SW 1271 (cell line): ENCODE data around the gene PCSK6.
"Not testable (repeated sequence)": the region's sequence is repeated elsewhere in the genome, so short reads cannot be mapped to it uniquely, and the experiment has no call there.

Experiments used
- DNase-seq, 2 experiments: peaks; one replicate each; lab custom pipeline; 2025; lab: John Stamatoyannopoulos, UW

The PCSK6 gene

DNA sequence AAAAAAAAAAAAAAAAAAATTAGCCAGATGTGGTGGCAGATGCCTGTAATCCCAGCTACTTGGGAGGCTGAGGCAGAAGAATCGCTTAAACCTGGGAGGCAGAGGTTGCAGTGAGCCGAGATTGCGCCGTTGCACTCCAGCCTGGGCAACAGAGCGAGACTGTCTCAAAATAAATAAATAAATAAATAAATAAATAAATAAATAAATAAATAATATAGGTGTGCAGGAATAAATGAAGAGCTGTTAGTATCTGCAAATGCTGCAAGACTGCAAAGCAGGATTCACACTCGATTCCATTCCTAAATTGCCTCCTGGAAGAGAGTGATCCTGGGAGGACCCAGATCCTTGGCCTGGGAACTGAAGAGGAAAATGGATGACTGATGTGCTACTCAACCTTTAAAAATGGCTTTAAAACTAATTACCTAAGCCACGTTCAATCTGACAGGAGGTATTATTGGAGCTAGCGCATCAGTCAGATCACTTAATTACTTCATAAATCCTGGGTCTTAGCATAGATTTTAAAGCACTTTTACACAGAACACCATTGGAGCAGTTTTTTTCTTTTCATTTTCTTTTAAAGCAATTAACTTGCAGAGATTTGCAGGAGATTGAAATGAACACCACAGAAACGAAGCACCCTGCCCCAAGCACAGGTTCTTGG is 132.9 kb downstream of the PCSK6 start:
- not testable (repeated sequence) for DNase-seq

DNA sequence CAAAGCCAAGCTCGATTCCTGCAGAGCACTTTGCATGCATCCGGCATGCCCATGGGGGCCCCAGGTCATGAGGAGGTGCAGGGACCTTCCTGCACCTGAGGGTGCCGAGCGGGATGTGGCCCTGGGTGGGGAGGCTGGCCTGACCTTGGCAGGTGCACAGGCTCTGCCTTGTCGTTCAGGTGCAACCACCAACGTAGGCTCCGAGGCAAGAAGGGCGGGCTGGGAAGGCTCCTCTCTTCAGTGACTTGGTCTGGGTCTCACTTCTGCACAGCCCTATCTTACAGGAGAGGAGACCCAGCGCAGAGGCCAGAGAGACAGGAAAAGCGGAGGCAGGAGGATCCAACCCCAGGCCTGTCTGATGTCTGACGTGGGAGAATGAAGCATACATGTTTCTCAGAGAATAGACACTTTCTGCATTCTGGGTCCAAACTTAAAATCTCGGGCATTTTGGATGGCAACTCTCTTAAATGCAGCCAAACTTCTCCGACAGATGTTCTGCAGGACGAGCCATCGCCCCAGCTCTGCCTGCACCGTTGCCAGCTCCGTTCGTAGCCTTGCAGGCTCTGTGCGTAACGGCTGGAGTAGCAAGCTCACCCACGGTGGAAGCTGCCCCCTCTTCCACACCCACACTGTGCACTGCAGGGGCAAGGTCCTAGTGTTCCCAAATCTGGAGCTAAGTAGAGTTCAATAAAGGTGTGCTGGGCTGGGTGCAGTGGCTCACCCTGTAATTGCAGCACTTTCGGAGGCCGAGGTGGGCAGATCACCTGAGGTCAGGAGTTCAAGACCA is 133.6 kb downstream of the PCSK6 start:
- DNase-seq = no peak

DNA sequence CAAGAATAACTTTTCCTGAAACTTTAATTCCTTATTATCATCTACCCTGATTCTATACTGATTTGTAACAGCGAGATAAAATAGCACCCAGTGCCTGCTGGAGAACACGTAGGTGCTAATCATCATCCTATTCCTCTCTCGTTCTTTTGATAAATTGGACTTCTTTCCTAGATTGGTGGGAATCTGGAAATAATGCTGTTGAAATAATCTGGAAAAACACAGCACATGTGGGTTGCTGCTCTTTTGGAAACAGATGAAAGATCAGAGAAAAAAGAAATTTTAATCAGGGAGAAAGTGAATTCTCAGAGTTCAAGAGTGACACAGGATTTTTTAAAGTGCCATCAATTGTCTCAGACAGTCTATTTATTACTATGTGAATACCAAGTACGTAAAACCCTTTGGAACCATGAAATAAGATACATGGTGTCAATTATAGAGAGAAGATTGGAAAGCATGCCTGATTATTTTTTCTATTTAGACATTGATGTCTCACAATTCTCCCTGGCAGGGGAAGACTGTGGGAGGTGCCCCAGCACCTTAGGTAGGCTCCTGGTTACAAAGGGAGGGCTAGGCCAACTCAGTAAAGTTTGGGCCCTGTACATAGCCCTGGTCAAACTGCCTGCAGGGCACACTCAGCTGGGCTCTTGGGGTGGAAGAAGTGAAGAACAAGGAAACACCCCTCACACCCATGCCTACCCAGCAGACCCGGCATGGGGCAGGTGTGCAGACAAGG is 134.4 kb downstream of the PCSK6 start:
- no peak for DNase-seq

DNA sequence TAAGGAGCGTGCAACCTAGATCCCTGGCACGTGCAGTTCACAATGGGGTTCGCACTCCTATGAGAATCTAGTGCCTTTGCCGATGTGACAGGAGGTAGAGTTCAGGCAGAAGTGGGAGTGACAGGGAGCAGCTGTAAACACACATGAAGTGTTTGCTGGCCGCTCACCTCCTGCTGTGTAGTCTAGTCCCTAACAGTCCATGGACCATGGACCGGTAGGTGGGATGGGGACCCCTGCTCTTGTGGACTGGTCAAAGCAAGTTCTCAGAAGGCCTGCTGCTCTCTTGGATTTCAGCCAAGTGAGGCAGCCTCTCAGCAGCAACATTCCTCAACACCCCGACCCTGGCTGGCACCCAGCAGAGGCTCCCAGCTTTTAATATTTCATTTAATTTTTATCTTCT is 136.3 kb downstream of the PCSK6 start:
- no peak for DNase-seq

DNA sequence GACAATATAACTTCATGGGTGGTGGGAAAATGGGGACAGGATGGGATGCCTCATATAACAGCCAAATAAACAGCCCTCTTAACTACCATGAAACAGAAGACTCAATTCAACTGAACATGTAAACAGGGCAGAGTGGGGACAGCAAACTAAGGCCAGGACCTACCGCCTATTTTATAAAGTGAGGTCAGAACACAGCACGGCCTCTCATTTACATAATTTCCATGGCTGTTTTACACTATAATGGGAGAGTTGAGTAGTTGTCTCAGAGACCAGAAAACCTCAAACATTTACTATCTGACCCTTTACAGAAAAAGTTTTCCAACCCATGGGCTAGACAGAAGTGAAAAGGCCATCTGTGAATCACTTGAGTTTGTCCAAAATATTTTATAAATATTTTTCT is 137.8 kb downstream of the PCSK6 start:
- DNase-seq = no peak

DNA sequence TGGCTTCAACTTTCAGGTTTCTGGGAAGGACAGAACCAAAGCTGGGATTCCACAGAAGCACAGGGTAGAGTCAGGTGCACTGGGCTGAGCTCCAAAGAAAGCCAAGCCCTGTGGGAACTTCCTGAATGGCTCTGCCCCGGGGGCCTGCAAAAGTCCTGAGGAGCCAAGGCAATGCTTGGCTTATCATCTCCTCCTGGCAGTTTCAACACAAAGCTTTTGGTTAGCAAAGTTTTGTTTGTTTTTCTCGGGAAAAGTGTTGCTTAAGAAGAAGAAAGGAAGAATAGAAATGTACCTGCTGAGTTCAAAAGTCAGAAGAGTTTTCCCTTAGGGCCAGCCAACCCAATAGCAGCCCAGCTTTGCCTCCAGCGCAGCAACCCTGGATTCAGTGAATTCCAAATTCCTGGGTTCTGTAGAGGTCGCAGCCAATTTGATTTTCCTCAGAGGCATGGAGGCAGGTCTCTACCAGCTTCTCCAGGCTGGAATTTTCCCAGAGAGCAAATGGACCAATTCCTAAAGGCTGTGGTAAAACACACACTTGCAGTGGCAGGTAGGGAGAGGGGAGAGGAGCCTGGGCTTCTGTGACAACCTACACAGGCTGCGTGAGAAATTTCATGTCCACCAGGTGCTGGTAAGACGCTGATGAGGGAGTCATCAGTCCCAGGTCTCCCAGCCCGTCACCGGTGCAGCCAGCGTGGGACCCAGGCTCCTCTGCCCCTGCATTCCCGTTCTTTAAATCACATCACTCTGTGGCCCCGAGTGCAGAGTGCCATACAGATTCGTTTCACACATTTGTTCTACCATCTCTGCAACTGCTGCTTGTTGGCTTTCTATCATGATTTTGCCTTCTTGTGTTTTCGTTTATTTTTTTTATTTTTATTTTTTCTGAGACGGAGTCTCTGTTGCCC is 140.2 kb downstream of the PCSK6 start:
- DNase-seq = no peak

DNA sequence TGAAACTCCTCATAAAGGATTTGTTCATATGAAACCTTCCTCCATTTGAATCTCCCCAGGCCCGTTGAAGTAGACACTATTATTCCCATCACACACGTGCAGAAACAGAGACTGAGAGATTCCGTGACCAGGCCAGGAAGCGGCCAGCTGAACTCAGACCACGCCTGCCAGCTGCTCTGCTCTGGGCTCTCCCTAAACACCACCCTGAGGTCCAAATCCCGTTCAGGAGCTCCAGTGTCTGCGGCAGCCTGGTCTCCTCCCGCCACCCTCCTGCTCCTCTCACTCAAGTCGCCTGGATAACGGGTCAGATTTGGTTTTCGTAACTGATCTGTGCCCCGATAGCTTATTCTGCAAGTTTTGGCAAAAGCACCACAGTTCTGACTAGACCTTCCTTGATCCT is 140.9 kb downstream of the PCSK6 start:
- DNase-seq = no peak

DNA sequence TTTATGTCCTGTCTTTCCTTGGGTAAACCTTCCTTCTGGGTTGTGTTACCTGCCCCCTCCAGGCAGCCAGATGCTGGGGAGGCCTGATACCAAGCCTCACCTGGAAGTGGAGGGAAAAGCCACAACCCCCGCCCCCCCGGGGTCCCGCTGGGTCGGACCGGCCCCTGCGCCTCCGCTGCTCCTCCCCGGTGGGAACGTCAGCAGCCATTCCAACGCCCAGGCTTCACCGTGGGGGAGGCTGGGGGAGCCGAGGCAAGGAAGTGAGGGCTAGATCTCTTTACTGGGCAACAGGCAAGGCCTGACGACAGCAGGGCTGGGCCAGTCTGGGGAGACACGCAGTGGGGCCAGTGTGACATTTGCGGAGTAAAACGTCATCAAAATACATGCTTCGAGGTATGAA is 141.5 kb downstream of the PCSK6 start:
- no peak for DNase-seq

DNA sequence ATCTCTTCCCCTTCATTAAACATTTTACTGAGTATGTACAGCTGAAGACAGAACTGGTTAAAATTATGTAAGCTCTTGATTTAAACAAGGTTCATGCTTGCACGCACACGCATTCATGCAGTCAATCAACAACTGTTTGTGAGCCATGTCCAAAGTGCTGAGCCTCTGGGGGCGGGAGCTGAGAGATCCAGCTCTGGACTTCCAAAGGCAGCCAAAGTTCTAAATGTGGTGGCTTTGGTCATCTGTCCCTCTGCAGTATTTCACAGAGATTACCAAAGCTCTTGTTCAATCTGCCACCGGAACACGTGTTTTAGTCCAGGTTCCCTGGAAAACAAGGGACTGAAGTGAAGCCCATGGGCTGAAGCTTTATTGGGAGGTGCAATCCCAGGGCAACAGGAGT is 142.1 kb downstream of the PCSK6 start:
- DNase-seq = no peak

DNA sequence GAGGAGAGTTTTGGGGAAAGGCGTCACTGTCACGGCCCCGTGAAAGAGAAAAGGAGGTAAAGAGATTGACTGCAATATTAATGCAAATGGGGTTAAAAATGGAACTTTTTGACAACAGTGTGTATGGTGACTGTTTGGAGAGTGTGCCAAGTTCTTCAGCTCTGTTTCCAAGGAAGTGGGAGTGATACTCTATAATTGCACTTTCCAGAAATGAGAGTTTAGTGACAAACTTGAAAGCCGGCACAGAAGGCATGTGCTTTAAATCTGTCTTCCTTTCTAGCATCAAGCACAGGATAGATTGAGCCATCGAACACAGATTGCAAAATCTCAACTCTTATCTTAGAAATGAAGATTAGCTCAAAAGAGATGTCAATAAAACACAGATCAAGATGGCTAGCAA is 142.6 kb downstream of the PCSK6 start:
- no peak for DNase-seq

DNA sequence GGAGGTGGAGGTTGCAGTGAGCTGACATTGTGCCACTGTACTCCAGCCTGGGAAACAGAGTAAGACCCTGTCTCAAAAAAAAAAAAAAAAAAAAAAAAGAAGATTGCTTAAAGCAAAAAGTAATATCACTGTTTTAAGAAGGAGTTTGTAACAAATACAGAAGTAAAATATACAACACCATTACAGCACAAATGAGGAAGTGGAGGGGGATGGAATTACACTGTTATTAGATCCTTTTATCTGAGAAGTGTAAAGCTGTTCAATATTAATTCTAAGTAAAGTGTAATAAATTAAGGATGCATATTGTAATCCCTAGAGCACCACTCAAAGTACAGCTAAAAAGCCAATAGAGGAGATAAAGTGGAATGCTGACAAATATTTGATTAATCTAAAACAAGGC is 147.5 kb downstream of the PCSK6 start:
- no peak for DNase-seq

DNA sequence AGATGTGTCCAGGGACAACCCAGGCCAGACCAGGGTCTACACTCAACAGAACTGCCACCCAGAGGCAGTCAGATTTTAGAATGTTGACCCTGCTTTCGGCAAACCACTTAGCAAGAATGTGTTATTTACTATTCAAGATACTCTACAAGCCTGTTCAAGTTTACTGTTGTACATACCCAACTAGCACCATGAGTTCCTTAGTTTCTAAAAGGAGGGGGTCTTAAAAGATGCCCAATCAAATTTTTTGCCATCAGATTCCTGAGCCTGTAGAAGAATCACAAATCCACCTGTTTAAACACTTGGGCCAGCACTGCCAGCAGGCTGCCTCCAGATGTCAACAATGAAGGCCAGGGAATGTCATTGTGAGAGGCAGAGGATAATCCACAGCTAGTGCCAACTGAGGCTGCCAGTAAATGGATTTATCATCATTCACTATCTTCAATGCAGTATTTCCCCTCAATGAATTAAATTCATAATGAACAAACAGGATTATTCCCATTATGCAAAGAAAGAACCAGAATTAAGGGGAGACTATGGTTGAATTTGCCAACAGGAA is 150.9 kb downstream of the PCSK6 start:
- DNase-seq = no peak

DNA sequence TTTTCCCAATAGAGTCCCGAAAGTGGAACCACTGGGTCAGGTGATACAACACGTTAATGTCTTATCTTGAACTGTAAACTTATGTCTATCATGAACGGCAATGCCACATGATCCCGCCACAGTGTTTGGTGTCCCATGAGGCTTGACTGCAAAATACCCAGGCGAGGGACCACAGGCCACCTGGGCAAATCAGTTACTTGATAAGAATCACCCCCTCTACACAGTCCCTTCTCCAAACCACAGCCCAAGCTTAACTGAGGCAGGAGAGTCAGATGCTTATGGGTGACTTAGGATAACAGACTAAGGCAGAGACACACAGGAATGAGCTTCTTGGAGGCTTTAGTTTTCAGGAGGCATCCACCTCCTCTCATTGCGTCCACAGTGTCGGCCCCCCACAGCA is 151.5 kb downstream of the PCSK6 start:
- no peak for DNase-seq

DNA sequence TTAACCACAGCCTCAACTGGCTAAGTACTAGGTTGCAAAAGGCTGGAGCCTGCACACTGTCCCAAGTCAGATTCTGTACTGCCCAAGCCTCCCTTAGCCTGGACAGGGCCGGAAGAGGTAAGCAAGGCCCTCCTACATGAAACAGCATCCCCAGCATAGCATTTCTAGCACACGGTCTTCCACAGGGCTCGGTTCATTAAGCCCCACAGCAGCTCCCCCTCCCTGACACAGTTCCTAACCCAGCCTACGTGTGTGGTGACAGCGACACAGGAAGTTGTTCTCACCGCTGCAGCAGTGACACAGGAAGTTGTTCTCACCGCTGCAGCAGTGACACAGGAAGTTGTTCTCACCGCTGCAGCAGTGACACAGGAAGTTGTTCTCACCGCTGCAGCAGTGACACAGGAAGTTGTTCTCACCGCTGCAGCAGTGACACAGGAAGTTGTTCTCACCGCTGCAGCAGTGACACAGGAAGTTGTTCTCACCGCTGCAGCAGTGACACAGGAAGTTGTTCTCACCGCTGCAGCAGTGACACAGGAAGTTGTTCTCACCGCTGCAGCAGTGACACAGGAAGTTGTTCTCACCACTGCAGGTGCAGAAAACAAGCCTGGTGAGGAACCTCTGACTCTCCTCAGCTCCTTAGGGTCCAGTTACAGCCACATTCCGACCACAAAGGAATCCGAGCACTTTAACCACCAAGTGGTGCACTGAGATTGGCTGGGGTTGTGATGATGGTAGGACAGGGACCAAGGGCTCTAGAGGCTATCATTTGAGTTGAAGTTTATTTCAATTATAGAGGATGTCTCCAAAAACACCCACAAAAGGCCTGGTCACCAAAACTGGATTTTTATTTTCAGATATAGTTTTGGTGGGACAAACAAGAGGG is 155.4 kb downstream of the PCSK6 start:
- not testable (repeated sequence) for DNase-seq

DNA sequence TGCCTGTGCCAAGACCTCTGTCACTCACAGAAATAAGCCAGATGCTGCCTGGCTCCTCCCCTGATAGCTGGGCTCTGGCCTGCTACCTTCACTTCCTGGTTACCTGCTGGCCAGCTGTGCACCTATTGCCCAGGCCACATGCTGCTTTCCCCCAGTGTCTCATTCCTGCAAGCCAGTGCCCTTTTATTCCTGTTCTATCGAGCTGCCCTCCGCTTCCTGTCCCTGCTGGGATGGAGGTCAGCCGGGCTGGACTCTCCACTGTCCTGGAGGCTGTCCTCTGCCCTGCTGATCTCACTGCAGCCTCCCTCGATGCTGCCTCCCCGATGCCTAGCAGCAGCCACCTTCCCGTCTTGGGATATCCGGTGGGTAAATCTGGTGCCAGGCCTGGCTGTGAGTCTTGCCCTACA is 157.4 kb downstream of the PCSK6 start:
- no peak for DNase-seq

DNA sequence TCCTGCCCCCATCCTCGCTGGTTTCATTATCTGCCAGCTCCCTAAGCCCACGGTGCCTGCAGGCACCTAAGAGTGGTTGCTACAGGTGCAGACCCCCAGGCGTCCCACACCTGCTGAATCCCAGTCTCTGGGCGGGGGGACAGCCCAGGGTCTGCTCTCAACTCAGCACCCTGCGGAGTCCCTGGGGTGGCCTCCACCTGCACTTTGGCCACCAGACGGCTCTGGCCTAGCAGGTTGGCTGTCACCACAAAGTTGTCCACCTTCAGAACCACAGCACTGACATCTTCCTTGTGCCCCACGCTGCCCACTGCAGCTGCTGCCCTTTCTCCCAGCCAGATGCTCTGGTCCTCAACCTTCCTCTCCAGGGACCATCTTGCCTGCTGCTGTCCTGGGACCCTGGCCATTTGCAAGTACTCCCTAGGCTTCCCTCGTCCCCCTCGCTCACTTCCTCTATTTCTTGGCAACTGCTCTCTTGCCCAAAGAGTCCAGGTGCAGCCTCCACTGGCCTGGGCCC is 159.6 kb downstream of the PCSK6 start:
- no peak for DNase-seq

DNA sequence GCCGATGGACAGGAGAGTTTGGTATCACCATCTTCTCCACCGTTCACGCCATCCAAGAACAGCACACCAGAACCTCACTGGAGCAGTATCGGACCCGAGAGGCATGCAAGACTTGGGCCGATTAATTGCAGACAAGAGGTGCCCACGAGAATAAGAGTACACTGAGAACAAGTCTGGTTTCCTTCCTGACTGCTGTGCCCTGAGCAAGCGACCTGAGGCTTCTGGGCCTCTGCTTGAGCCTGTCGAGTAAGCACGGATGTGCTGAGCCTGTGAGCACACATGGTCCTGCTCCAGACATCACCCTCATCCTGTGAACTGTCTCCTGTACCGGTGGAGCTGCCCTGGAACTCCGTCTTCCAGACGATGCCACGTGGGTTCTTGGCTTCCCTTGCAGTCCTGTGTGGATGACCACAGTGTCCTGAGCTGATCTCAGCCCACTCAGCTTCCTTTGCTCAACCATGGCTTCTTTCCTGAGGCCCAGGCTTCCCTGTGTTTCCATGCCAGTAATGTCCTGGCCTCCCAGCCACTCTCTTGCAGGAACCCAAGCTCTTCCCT is 160.1 kb downstream of the PCSK6 start:
- DNase-seq = no peak

DNA sequence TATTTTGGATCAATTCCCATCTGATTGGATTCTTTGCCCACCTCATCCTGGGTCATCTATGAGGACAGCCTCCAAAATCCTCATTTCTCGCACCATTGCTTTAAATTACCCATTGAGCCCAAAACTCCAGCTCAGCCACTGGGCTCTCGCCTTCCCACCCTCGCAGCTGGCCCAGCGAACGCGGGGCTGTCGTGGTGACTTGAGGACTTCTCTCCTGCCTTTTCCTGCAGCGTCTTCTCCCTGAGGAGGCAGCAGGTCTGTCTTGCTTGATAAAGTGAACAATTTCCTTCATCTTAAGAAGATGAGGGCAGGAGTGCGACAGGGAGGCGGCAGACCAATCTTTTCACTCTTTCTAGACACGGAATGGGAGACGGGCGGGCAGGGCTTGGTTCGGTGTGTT is 161.5 kb downstream of the PCSK6 start:
- no peak for DNase-seq

DNA sequence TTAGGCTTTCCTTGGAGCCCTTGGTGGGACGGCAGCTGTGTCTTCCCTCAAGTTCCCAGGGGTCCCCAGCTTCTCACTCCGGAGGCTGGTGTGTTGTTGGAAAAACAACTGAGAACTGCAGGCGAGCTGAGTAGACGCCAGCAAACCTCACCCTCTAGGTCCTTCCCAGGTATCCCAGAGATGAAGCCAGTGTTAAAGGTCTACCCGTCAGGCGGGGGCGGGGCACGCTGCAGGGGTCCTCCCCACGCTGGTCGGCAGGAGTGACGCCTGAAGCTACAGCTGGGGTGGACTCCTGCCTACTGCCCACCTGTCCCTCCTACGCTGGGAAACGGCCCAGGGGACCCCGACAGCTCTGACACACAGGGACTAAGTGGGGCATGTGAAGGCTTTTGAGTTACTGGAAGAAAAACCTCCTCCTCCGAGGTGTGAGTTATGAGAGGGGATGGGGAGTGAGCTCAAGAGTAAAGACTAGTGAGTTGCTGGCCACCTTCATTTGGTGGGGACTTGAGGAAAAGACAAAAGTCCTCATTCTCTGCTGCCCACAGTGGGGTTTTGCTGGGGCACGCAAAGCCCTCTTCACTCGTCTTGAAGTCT is 162.3 kb downstream of the PCSK6 start:
- DNase-seq = no peak
